B cell (primary cell): Measurements from ENCODE around the gene CDH5.

Source experiments
- EZH2 ChIP-seq: IDR thresholded peaks from 2 replicates; pipeline ENCODE4 v1.6.1; 2012; ENCODE audit warnings: borderline replicate concordance, low read depth, mild to moderate bottlenecking, moderate library complexity, low read length; ENCODE audit not compliant: insufficient read depth, poor library complexity, severe bottlenecking
- TF ChIP-seq, protein P1 (sequence below): fragments of 200-600 bp; IDR thresholded peaks from one replicate; pipeline ENCODE4 v1.8.0; 2022; ENCODE audit warnings: antibody characterized with exemption, mild to moderate bottlenecking

- TF ChIP-seq, protein P1, sequence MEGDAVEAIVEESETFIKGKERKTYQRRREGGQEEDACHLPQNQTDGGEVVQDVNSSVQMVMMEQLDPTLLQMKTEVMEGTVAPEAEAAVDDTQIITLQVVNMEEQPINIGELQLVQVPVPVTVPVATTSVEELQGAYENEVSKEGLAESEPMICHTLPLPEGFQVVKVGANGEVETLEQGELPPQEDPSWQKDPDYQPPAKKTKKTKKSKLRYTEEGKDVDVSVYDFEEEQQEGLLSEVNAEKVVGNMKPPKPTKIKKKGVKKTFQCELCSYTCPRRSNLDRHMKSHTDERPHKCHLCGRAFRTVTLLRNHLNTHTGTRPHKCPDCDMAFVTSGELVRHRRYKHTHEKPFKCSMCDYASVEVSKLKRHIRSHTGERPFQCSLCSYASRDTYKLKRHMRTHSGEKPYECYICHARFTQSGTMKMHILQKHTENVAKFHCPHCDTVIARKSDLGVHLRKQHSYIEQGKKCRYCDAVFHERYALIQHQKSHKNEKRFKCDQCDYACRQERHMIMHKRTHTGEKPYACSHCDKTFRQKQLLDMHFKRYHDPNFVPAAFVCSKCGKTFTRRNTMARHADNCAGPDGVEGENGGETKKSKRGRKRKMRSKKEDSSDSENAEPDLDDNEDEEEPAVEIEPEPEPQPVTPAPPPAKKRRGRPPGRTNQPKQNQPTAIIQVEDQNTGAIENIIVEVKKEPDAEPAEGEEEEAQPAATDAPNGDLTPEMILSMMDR = no peak
- TF ChIP-seq EZH2 = no peak
These were observed 4.5 kb downstream of the CDH5 start for GRCh38 chr16:66370786-66371684.
